Measurements from ENCODE around the gene EIF2S2.

The EIF2S2 gene

GRCh38 chr20:34060970-34061369, 51.1 kb downstream of the EIF2S2 start:
- TF ChIP-seq CTCF (IDR thresholded peaks at IDR 0.05), result no peak

DNA sequence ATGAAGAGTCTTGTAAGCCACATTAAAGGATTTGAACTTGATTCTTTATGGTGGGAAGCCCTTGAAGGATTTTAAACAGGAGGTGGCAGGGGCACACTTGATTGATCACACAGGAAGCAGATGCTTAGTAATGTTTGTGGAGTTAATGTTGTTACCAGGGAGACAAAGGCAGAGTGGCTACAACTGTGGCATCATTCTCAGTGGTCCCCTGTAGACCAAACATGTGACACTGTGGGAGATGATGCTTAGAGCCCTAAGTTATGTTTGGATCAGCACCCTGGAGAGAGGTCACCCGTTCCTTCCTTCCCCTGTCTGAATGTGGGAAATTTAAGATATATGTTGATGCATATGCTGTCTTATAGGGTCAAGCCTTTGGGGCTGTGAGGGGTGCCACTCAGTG, 53.2 kb downstream of the EIF2S2 start:
- TF ChIP-seq CTCF (IDR thresholded peaks at IDR 0.05), result no peak

DNA sequence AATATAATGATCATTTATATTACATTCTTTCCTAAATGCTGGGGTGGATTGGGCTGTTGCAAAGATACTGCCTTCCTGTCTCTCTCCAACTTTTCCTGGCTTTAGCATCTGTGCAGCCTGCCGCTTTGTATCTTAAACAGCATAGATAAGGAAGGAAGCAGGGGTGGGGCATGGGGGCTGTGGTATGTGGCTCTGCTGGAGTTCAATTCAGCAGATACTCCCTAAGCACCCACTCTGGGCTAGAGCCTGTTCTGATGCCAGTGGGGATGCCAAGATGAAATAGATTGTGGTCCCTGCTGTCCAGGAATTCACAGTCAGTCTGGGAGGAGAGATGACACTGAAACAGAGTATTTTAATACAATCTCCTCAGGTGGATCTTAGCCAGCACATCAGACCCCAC, 56.8 kb downstream of the EIF2S2 start:
- TF ChIP-seq CTCF (IDR thresholded peaks at IDR 0.05), result no peak

DNA sequence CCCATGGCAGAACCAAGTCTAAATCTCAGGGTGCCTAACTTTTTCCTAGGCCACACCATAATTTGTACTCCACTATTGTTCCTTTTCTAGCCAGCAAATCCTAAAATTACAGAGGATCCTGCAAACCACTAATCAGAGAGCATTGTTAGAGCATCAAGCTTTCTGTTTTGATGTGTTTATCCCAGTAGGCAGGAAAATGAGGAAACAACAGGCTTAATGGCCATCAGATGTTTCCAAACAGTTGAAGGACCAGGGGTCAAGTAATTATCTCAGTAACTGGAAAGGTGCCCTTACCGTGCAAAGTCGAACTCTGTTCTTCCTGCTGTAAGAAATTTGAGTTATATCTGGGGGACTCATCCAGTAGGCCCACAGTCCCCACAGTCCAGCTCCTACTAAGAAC, 59.6 kb downstream of the EIF2S2 start:
- TF ChIP-seq CTCF (IDR thresholded peaks at IDR 0.05), result no peak

DNA sequence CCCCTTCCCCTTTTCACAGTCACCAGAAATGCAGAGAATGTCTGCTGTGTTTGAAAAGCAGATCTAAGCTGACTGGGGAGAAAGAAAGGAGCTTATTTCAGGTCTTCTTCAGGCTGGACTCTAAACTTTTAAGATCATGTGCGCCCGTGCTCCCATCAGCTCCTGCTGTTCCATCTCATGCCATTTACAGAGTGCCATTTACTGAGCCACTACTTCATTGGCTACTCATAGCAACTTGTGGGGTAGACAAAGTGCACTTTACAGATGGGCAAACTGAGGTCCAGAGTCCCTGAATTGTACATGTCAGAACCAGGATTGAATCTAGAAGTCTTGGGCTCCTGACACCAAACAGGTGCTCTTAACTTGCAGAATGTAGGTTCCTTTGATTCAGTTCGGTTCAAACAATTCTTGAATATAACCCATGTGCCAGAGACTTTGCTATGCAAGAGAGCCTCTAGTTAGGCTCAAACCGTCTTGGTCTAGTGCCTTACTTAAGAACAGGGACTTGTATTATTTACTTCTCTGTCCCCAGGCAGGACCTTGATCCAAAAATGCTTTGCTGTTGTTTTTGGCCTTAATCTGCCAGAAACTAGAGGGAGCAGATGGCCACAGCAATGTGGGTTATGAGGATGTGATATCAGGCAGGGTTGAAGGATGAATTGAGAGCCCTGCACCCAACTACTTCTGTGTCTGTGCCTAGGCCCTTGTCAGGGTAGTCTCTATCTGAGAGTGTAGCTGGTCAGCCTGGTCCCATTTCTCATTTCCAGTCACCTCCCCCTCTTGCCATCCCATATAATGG, 61.9 kb downstream of the EIF2S2 start:
- TF ChIP-seq CTCF (IDR thresholded peaks at IDR 0.05), result no peak

- no peak for TF ChIP-seq CTCF (IDR thresholded peaks at IDR 0.05)
These were observed 62.7 kb downstream of the EIF2S2 start for GRCh38 chr20:34049389-34049788.

GRCh38 chr20:34047917-34048316, 64.1 kb downstream of the EIF2S2 start:
- TF ChIP-seq CTCF (IDR thresholded peaks at IDR 0.05), result no peak
